Stimulated activated CD4-positive, alpha-beta T cell treated with anti-CD3 and anti-CD28 coated beads, Interleukin-2, amount 100 ng/mL, for 24 hours (primary cell): ENCODE results near the gene LMAN2L.

ENCODE experiments used
- DNase-seq, 2 donors: peaks; one replicate each; pipeline ENCODE4 v3.0.0-alpha.2; 2020

LMAN2L gene

GRCh38 chr2:96739633-96740428 lies at the start of gene LMAN2L:
Gene LMAN2L (minus strand): TSS chr2:96740064. CDS start chr2:96740040, 24 bp downstream.
- peak; percentile 96 to 97 for DNase-seq

- no peak for DNase-seq
These were observed 49.4 kb upstream of the LMAN2L start for GRCh38 chr2:96789245-96789617.

- DNase-seq = no peak
These were observed 48.8 kb upstream of the LMAN2L start for GRCh38 chr2:96788442-96789244.

GRCh38 chr2:96787411-96787810 lies 47.5 kb upstream of the LMAN2L start:
- no peak for DNase-seq

GRCh38 chr2:96783388-96783787 lies 43.5 kb upstream of the LMAN2L start:
- no peak for DNase-seq

GRCh38 chr2:96775160-96775559 lies 35.3 kb upstream of the LMAN2L start:
- DNase-seq = no peak

GRCh38 chr2:96773922-96774321 lies 34.1 kb upstream of the LMAN2L start:
- DNase-seq = peak; percentile 35 to 36

GRCh38 chr2:96772903-96773671 lies 33.2 kb upstream of the LMAN2L start:
- DNase-seq = peak; percentile 33 to 45

GRCh38 chr2:96771796-96772618 lies 32.1 kb upstream of the LMAN2L start:
- DNase-seq = no peak

- no peak for DNase-seq
These were observed 30.8 kb upstream of the LMAN2L start for GRCh38 chr2:96770442-96771202.

GRCh38 chr2:96769814-96770213 lies 29.9 kb upstream of the LMAN2L start:
- DNase-seq = no peak

GRCh38 chr2:96768083-96768561 lies 28.3 kb upstream of the LMAN2L start:
- DNase-seq = no peak

- DNase-seq = no peak
These were observed 27.4 kb upstream of the LMAN2L start for GRCh38 chr2:96767135-96767871.

GRCh38 chr2:96764253-96764637 lies 24.4 kb upstream of the LMAN2L start:
- DNase-seq = no peak

- peak in 1 of 2 donors; percentile 14 for DNase-seq
These were observed 23.8 kb upstream of the LMAN2L start for GRCh38 chr2:96763511-96764252.

GRCh38 chr2:96762529-96763311 lies 22.9 kb upstream of the LMAN2L start:
- DNase-seq = peak in 1 of 2 donors; percentile 10

GRCh38 chr2:96760986-96761832 lies 21.3 kb upstream of the LMAN2L start:
- no peak for DNase-seq
